ENCODE measurements around the gene SPEN.
"Not testable (repeated sequence)": the region's sequence is repeated elsewhere in the genome, so short reads cannot be mapped to it uniquely, and the experiment has no call there.

SPEN gene

DNA sequence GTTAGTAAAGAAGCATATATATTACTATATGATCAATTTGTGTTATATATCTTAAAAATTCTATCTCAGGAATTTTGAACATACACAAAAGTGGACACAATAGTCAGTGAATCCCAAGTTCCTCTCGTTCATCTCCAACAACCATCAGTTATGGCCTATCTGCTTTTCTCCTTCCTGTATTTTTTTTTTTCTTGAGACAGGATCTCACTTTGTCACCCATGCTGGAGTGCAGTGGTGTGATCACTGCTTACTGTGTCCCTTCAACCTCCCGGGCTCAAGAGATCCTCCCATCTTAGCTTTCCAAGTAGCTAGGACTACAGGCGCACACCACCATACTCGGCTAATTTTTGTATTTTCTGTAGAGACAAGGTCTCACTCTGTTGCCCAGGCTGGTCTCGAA lies 9.4 kb downstream of the SPEN start:
- DNase-seq, result no peak

DNA sequence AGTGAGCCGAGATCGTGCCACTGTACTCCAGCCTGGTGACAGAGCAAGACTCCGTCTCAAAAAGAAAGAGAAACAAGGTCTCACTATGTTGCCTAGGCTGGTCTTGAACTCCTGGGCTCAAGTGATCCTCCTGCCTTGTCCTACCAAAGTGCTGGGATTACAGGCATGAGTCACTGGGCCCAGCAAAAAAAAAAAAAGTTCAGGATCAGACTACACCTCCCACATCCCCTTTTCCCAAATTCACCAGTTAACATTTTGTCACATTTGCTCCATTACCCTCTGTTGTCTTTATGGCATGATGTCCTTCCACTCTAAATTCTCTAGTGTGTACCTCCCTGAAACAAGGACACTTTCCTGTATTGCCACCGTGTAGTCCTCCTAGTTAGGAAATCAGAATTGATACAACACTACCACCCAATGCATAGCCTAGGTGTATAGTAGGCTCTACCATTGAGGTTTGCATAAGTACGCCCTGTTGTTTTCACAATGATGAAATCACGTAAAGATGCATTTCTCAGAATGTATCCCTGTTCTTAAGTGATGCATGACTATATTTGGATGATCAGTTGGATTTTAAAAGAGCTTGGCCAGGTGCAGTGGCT lies 10.7 kb downstream of the SPEN start:
- no peak for DNase-seq

DNA sequence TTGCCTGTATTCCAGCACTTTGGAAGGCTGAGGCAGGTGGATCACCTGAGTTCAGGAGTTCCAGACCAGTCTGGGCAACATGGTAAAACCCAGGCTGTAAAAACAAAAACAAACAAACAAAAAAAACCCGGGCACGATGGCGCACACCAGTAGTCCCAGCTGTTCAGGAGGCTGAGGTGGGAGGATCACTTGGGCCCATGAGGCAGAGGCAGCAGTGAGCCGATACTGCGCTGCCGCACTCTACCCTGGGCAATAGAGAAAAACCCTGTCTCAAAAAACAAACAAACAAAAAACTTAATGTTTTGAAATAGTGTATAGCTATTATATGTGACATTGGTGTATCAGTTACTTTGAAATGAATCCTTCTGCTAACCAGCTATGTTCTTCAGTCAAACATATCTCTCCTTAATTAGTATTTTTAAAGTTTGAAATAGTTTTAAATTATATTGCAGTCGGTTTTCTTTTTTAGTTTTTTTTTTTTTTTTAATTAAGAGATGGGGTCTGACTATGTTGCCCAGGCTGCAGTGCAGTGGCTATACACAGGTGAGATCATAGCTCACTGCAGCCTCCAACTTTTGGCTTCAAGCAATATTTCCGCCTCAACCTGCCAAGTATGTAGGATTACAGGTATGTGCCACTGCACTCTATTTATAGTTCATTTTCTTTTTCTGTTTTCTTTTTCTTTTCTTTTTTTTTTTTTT lies 11.3 kb downstream of the SPEN start:
- no peak for DNase-seq

DNA sequence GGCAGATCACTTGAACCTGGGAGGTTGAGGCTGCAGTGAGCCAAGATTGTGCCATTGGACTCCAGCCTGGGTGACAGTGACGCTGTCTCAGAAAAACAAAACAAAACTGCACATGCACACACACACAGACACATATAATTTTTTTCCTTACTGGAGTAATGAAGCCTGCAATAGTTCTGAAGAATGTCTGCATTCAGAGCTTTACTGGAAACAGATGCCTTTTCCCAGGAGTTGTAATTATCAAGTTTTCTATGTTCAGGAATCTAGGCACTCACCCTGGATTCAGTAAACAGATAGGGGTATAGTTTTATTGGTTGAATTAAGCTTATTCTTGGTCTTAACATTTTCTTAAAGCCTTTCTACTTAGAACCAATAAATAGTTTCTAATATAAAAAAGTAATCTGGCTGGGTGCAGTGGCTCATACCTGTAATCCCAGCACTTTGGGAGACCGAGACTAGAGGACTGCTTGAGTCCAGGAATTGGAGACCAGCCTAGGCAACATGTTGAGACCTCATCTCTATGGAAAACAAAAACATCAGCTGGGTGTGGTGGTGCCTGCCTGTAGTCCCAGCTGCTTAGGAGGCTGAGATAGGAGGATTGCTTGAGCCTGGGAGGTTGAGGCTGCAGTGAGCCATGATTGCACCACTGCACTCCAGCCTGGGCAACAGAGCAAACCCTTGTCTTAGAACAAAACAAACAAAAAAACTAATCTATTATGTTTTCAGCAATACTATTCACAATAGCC lies 15.8 kb downstream of the SPEN start:
- no peak for DNase-seq

DNA sequence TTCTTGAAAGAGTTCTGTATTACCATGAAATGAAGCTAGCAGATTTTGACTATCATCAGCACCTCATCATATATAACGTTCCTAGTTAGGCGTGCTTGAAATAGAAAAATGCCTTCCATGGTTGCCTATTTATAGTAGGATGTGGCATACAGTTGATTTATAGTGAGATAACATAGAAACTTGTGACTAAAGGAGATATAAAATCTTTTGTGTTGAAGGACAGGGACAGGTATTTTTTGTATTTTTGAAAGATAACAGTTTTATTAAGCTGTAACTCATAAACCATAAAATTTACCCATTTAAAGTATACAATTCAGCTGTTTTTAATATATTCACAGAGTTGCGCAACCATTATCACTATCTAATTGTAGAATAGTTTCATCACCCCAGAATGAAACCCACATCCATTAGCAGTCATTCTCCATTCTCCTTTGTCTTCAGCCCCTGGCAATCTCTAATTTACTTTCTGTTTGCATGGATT lies 19.3 kb downstream of the SPEN start:
- no peak for DNase-seq

DNA sequence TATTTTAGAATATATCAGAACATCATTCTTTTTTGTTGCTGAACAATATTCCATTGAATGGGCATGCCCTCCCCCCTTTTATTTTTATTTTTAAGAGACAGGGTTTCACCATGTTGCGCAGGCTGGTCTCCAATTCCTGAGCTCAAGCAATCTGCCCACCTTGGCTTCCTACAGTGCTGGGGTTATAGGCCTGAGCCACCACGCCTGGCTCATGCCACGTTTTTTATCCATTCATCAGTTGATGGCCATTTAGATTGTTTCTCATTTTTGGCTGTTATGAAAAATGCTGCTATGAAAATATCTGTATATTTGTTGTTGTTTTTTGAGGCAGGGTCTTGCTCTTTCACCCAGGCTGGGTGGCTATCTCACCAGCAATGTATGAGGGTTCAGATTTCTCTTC lies 19.8 kb downstream of the SPEN start:
- no peak for DNase-seq

DNA sequence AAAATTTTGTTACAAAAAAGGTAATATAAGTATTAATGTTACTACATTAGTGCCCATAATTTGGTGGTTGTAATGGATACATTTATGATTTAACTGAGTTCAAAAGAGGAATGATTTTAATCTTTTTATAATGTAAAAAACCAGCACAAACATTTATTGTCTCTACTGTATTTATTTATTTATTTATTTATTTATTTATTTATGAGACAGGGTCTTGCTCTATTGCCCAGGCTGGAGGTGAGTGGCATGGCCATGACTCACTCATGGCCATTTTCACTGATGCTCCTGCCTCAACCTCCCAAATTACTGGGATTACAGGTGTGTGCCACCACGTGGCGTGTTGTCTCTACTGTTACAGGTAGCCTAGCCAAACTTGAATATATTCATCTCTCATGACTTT lies 21.9 kb downstream of the SPEN start:
- no peak for DNase-seq

DNA sequence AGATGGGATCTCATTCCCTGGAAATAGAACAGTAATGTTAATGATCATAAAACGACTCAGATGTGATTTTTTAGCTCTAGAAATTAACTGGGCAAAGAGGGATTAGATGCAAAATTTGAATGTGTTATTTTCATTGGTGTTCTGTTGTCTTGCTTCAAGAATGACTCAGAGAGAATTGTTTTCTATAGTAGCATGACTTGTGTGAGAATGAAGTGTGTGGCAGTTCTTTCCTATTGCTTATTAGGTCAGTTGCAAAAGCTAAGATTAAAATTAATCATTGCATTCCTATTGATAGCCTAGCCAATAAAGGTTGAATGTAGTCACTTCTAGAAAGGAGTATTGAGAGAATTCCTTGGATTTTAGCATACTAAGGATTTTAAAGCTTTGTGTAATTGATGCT lies 22.9 kb downstream of the SPEN start:
- DNase-seq, result no peak

DNA sequence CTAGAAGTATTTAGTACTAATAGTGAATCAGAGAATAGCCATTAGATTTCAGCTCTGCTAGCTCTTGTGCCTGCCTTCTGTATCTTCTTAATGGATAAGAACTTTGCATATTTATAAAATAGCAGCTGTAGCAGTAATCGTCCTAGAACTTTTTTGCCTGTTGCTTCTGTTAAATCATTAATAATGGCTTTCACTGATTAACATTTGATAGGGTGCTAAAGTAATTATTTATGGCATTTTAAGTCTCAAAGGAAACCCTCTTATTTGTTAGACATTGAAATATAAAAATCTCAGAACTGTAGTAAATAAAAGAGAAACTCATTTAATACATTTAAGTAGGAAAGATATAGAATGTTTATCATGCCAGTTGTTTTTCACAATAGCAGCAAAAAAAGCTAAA lies 27.0 kb downstream of the SPEN start:
- no peak for DNase-seq

DNA sequence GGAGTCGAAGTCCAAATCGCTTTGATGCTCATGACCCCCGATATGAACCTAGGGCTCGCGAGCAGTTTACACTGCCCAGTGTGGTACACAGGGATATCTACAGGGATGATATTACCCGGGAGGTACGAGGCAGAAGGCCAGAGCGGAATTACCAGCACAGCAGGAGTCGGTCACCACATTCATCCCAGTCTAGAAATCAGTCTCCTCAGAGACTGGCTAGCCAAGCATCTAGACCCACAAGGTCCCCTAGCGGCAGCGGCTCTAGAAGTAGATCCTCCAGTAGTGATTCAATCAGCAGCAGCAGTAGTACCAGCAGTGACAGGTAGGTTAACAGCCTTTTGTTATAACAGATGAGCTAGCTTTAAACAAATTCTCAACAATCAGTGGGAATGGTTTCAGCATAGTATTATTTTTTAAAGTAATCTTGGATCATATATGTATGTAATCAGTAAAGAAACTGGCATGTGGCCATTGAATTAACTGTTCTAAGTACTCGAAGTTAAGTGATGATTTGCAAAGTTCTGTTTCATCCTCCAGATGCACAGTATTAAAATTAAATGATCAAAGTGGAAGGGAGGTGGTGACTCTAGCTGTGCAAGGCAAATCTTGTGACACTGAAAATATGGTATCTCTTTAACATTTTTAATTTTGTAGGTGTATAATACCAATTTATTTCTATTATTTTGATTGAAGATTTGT lies 29.0 kb downstream of the SPEN start:
- no peak for DNase-seq

DNA sequence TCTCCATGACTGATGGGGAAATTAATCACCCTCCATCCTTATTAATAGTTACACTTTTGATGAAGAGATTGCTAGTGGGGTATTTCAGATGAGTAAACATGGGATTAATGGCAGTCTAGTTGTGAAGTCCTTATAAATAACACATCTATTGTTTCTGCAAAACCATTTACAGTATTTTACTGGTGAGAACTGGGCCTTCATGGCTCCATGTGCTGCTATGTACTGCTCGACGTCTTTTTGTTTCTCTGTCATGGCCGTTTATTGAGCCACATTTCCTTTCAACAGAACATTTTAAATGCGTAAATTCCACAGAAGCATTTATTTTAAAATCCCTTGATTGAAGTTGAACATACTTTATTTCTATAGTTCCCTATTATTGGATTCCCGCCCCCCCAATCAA lies 34.5 kb downstream of the SPEN start:
- DNase-seq, result no peak

DNA sequence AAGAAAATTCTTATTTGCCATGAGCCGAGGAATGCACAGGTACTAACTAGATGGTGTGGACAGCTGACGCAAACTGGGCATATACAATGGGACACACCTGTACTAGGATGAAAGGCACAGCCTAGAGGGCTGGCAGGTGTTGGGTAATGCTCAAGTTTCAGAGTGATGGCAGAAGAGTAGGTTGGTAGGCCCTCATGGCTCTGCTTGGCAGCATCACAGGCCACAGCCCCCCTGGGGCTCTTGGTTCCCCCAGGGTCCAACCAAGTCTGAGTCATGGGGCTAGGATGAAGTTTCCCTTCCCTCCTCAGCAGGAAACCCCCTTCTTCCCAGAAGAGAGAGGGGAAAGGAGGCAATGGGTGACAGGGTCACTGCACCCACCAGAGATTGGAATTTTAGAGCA lies 35.2 kb downstream of the SPEN start:
- no peak for DNase-seq

DNA sequence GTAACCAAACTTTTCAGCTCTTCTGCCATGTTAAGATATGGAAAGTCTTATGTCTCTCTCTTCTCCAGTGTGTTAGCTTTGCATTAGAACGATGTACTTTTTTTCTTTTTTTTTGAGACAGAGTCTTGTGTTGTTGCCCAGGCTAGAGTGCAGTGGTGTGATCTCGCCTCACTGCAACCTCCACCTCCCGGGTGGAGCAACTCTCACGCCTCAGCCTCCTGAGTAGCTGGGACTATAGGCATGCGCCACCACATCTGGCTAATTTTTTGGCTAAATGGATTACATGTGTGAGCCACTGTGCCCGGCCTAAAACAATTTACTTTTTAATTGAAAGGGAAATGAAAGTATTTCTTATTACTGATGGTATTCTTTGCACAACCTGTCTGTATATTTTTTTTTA lies 35.8 kb downstream of the SPEN start:
- DNase-seq, result no peak

DNA sequence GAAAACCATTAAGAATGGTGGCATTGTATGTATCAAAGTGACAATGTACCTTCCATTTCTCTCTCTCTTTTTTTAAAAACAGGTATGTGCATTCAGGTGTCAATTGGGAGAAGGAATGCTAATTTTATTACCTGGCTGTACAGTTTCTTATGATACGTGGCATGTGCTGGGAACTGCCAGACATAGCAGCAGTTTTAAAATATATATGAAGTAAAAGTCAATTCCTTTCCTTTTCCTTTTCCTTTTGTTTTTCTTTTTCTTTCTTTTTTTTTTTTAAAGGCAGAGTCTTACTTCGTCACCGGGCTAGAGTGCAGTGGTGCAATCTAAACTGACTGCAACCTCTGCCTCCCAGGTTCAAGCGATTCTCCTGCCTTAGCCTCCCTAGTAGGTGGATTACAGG lies 37.0 kb downstream of the SPEN start:
- DNase-seq, result no peak

DNA sequence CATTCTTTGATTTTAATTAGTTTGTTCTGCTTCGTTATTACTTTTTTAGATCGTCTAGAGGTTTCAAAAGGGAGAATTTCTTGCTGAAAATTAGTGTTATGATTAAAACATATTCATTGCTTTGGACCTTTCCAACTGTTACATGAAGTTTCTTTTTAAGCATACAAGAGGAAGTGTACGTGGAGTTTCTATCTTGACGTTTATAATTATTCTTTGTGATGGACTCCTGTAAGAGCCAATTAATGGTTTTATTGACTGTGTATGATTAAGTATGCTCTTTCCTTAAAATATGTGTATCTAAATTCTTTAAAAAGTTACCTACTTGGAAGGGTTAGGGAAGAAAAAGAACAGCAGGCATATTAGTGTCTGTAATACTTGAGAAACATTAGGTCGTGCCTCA lies 37.8 kb downstream of the SPEN start:
- DNase-seq, result no peak

DNA sequence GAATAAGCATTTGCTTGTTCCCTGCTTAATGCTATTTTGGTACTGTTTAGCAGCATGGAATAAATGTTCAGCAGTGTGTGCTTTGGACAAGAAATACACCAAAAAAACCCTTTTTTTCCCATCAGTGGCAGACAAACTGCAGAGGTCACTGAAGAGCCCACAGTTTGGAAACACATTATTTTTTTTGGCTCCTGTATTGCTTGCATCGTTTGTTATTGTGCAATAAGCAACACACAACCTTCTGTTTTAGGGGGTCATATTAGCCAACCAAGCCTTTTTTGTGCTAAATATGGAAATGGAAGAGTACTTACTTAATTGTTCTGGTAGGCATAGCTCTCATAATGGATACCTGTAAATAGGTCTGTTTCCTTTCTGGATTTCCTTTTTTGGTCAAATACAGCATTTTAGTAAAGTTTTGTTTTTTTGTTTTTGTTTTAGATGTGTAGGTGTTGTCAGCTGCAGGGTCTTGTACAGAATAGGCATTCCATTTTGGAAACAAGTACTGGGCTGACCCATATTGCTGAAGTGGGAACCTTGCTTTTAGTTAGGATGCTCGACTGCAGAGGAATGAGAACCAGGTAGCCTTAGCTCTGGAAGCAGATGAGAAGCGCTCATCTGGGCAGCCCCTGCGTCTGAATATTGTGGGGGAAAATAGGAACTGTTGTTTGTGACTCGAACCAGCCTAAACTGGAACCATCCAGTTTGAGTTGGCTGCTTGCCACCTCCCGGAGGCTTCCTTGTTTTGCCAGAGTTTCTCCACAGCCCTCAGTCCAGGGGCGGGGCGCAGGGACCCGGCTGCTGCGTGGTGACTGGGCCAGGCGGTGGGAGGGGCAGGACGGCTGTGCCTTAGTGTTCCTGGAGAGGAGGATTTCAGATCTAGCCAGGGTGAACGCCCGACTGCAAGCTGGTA lies 38.4 kb downstream of the SPEN start:
- DNase-seq, result no peak

DNA sequence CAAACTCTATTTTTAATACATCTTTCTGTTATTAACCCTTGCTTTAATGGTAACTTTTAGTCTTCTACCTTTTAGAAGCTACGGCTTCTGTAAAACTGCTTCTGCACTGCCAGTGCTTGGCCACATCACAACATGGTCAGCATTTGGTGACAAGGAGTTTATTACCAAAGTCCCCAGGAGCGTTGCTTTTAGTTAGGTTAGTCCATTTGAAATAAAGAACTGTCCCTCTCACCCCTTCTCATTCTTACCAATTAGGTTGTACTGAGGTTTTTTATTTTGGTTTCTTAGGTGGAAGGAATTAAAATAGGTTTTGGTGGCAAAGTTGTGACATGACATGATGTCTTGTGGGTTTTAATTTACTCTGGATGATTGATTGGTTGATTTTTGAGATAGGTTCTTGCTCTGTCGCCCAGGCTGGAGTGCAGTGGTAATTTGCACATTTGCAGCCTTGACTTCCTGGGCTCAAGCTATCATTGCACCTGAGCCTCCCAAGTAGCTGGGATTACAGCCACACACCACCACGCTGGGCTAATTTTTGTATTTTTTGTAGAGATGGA lies 39.2 kb downstream of the SPEN start:
- DNase-seq, result no peak

DNA sequence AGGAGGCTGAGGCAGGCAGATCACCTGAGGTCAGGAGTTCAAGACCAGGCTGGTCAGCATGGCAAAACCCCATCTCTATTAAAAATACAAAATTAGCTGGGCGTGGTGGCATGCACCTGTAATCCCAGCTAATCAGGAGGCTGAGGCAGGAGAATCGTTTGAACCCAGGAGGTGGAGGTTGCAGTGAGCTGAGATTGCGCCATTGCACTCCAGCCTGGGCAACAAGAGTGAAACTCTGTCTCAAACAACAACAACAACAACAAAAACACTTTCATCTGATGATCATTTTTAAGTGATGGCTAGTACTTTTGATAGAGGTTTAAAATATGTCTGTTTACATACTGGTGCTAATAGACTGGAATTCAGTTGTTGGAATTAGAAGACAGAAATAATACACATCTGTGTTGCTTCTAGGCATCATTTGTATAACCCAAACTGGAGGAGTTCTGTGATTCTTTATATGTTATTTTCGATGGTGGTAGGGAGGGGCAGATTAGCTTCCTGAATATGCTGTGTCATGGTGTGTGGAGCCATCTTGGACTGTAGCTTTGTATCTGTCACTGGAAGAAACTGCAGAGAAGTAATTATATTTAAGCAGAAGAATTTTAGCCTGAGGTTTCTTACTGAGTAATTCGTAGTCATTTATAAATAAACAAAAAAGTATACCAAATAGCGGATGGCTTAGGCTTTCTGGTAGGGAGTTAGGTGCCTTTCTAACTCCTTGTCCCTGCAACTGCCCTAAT lies 45.5 kb downstream of the SPEN start:
- DNase-seq, result not testable (repeated sequence)

DNA sequence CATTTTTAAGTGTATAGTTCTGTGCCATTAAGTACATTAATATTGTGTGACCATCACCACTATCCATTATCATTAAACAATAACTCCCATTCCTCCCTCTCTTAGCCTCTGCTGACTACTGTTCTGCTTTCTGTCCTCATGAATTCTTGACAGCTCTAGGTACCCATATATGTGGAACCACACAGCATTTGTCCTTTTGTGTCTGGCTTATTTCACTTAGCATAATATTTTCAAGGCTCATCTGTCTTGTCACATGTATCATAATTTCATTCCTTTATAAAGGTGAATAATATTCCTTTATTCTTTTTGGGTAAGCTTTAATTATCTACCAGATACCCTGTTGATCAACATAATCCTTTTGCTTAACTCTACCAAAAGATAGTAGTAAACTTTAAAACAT lies 47.7 kb downstream of the SPEN start:
- DNase-seq, result no peak

DNA sequence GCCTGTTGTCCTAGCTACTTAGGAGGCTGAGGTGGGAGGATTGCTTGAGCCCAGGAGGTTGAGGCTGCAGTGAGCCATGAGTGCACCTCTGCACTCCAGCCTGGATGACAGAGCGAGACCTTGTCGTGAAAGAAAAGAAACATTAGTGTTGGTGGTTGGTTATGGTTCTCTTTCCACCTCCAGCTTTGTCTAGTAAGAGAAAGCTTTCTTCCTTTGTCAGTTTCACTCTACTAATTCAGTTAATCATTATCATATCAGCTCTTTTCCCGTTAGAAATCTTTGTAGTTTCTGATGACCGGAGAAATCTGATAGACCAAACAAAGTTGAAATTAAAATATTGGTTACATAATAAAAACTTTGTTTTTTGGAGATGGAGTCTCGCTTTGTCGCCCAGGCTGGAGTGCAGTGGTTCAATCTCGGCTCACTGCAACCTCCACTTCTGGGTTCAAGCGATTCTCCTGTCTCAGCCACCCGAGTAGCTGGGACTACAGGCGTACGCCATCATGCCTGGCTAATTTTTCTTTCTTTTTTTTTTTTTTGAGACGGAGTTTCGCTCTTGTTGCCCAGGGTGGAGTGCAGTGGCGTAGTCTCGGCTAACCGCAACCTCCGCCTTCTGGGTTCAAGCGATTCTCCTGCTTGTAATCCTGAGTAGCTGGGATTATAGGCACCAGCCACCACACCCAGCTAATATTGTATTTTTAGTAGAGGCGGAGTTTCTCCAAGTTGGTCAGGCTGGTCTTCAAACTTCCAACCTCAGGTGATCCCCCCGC lies 49.5 kb downstream of the SPEN start:
- DNase-seq, result not testable (repeated sequence)

DNA sequence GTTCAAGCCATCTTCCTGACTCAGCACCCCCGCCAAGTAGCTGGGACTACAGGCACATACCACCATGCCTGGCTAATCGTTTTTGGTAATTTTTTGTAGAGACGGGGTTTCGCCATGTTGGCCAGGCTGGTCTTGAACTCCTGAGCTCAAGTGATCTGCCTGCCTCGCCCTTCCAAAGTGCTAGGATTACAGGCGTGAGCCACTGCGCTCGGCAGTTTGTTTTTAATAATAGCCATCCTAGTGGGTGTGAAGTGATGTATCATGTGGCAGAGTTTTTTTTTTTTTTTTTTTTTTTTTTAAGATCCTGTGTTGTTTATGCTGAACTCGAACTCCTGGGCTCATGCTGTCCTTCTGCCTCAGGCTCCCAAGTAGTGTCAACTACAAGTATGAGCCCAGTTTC lies 51.8 kb downstream of the SPEN start:
- DNase-seq, result no peak
